Heart left ventricle (tissue), 16 donors: ENCODE results near the gene CADPS2. TPM values are rescaled to one million over a fixed set of nuclear protein-coding genes. Genes with fewer than 3 reads are reported as not detected.

Experiments used
- ATAC-seq, 4 donors: fragments of 200-7000 bp; cut with Tn5 transposase; one replicate each; pipeline ENCODE4 v1.9.1; 2020 to 2022; ENCODE audit warnings: moderate library complexity in 4 of 4, mild to moderate bottlenecking in 3 of 4, moderate number of reproducible peaks in 1 of 4
- DNase-seq, 5 donors: peaks; one replicate each; pipeline ENCODE4 v3.0.0-alpha.2; 2020
- H3K27ac ChIP-seq, 12 donors: fragments of 200-600 bp; sonication (generic) in 4 of 12; one replicate each; pipeline versions ENCODE4 v1.5.0 to v1.8.0; 2016 to 2022; ENCODE audit warnings: mild to moderate bottlenecking in 2 of 12
- H3K27me3 ChIP-seq, 9 donors: fragments of 200-600 bp; sonication (generic) in 2 of 9; one replicate each; pipeline versions ENCODE4 v1.5.1 to v1.8.0; 2016 to 2022; ENCODE audit warnings: mild to moderate bottlenecking in 3 of 9
- H3K36me3 ChIP-seq, 9 donors: fragments of 200-600 bp; sonication (generic) in 2 of 9; one replicate each; pipeline versions ENCODE4 v1.5.0 to v1.8.0; 2018 to 2022; ENCODE audit warnings: mild to moderate bottlenecking in 2 of 9
- H3K4me1 ChIP-seq, 12 donors: fragments of 200-600 bp; sonication (generic) in 4 of 12; one replicate each; pipeline versions ENCODE4 v1.5.0 to v1.8.0; 2016 to 2022; ENCODE audit warnings: mild to moderate bottlenecking in 3 of 12
- H3K4me3 ChIP-seq, 12 donors: fragments of 200-600 bp; sonication (generic) in 4 of 12; one replicate each; pipeline versions ENCODE4 v1.5.0 to v1.8.0; 2017 to 2022; ENCODE audit warnings: mild to moderate bottlenecking in 9 of 12, moderate library complexity in 4 of 12
- H3K9me3 ChIP-seq, 12 donors: fragments of 200-600 bp; sonication (generic) in 4 of 12; one replicate each; pipeline versions ENCODE4 v1.5.0 to v1.8.0; 2016 to 2022; ENCODE audit warnings: mild to moderate bottlenecking in 1 of 12
- CTCF ChIP-seq, 12 donors: fragments of 200-600 bp; sonication (generic) in 4 of 12; IDR thresholded peaks; one replicate each; pipeline versions ENCODE4 v1.5.0 to v1.8.0; 2018 to 2022; ENCODE audit warnings: antibody characterized with exemption in 12 of 12, mild to moderate bottlenecking in 5 of 12
- POLR2A ChIP-seq, 2 donors: fragments of 450-650 bp; IDR thresholded peaks; one replicate each; pipeline ENCODE4 v1.6.1; 2017; ENCODE audit warnings: antibody characterized with exemption in 2 of 2, mild to moderate bottlenecking in 2 of 2, moderate library complexity in 2 of 2
- WGBS, 4 donors: extraction: QIAGEN DNeasy Blood & Tissue Kit in 2 of 4; methylation state at CpG; one replicate each; pipeline versions ENCODE4 v1.1.5 to v1.1.7; 2013 to 2018; 5-methylcytosine and 5-hydroxymethylcytosine counted together
- intact Hi-C, 10 donors: fragments of 100-400 bp; cut with DNase I; formaldehyde crosslinking; loops; one replicate each; pipeline versions ENCODE4 v1.11.1 to v1.14.2; 2022
- polyA plus RNA-seq, 2 donors: library from polyadenylated mRNA; stranded (reverse); fragments of 200-250 nt; gene quantifications; one replicate each; pipeline ENCODE4 v1.2.3, GENCODE V29; 2013
- total RNA-seq, 9 donors: library from RNA; depleted of rRNA in 2 of 9; stranded (reverse); fragments of >200 nt in 2 of 9; fragmentation: NEBNext Ultra II Directional in 3 of 9; extraction: Animal tissue kit (Norgen Biotek cat#: 25700) in 3 of 9; gene quantifications; one replicate each; pipeline versions ENCODE4 v1.1.0 to v1.2.4, GENCODE V29; 2016 to 2023
- donor health status: ischemic (EF 13 %, LVEDD 7.1; RV severe dilation, severe dysfunction).
- donor health status: healthy with polysubstance abuse.
- donor health status: DM: no; HTN: yes; CAD: no.
- donor health status: DM: no; HTN: no; CAD: no.
- donor health status: ischemic (EF 25% LVEDD 6.9; RV normal size, moderate dysfunction).
- donor health status: ischemic (EF 25% LVEDD 5.7; RV mildly dilated, moderate dysfunction).
- donor health status: healthy.
- donor health status: DM: yes; HTN: yes; CAD: no.
- donor health status: ischemic (EF 35%, LVEDD 5.7; RV mildly dilated, moderate dysfunction).
- donor health status: nonischemic (EF 11% LVEDD 7.7; RV severe dilation, severe dysfunction).
- donor health status: DM: yes; HTN: yes; CAD: no.
- donor health status: PGD.
- donor health status: ischemic (EF 29% LVEDD 5.4; RV normal size, mild dysfunction).
- donor health status: nonischemic (EF 23%, LVEDD 6.1; RV moderate dilation, normal function).

The CADPS2 gene
- total and polyA plus RNA-seq, 11 donors: 6.5 to 29.0 (median 10.3) TPM

GRCh38 chr7:122913608-122914007 is 27.3 kb upstream of the CADPS2 start:
- WGBS, 4 donors: 84 to 91% (median 88%) methylated on average over 15 of the region's 15 CpGs
- no peaks in the 10 kb centered on the region for H3K4me1 ChIP-seq
- H3K4me3 ChIP-seq: no peak overlapping the region
- no peaks in the 10 kb centered on the region for H3K27me3 ChIP-seq
- TF ChIP-seq CTCF (IDR thresholded peaks at IDR 0.05) (no peak), POLR2A (IDR thresholded peaks at IDR 0.05) (no peak)
- no peak overlapping the region for H3K27ac ChIP-seq
- intact Hi-C loops: no loop called here
- no peak for DNase-seq
- no peaks in the 10 kb centered on the region for H3K9me3 ChIP-seq
- no peak for ATAC-seq
- no peaks in the 10 kb centered on the region for H3K36me3 ChIP-seq

- no peaks in the 10 kb centered on the region for H3K9me3 ChIP-seq
- H3K4me3 ChIP-seq: no peak overlapping the region
- H3K4me1 ChIP-seq: no peaks in the 10 kb centered on the region
- no peaks in the 10 kb centered on the region for H3K36me3 ChIP-seq
- DNase-seq (no peak), ATAC-seq (no peak)
- H3K27ac ChIP-seq: no peak overlapping the region
- no peaks in the 10 kb centered on the region for H3K27me3 ChIP-seq
- TF ChIP-seq POLR2A (IDR thresholded peaks at IDR 0.05): no peak
- no peak for TF ChIP-seq CTCF (IDR thresholded peaks at IDR 0.05)
- intact Hi-C loops: no loop called here
- 70 to 81% (median 76%) methylated on average over 5 of the region's 5 CpGs for whole genome bisulfite sequencing, 4 donors
These were observed 16.7 kb upstream of the CADPS2 start for GRCh38 chr7:122902751-122903495.

GRCh38 chr7:122901250-122901649 is 15.0 kb upstream of the CADPS2 start:
- Histone ChIP-seq H3K4me1 (no peaks in the 10 kb centered on the region), H3K4me3 (no peak overlapping the region), H3K36me3 (no peaks in the 10 kb centered on the region), H3K27me3 (no peaks in the 10 kb centered on the region), H3K27ac (no peak overlapping the region), H3K9me3 (no peaks in the 10 kb centered on the region)
- ATAC-seq (no peak), DNase-seq (no peak)
- WGBS, 4 donors: 51 to 69% (median 65%) methylated on average over 3 of the region's 3 CpGs
- no peak for TF ChIP-seq CTCF (IDR thresholded peaks at IDR 0.05)
- TF ChIP-seq POLR2A (IDR thresholded peaks at IDR 0.05): no peak
- intact Hi-C loops: no loop called here

- Histone ChIP-seq H3K9me3 (no peaks in the 10 kb centered on the region), H3K36me3 (no peaks in the 10 kb centered on the region), H3K4me3 (no peak overlapping the region), H3K4me1 (no peaks in the 10 kb centered on the region), H3K27me3 (peaks cover 0 to 6% (median 0%) of the 10 kb centered on the region in 9 donors), H3K27ac (no peak overlapping the region)
- intact Hi-C loops: loop anchor here in 1 of 10 donors (10.0 kb wide), 1 partner anchor 58 kb away; no protein-coding TSS in a partner anchor
- ATAC-seq (no peak), DNase-seq (no peak)
- TF ChIP-seq CTCF (IDR thresholded peaks at IDR 0.05) (no peak), POLR2A (IDR thresholded peaks at IDR 0.05) (no peak)
- 57 to 65% (median 58%) methylated on average over 2 of the region's 2 CpGs for WGBS, 4 donors
These were observed 10.2 kb upstream of the CADPS2 start for GRCh38 chr7:122896509-122896908.
